HepG2 (cell line): ENCODE measurements around the gene NISCH. TPM values are rescaled to one million over a fixed set of nuclear protein-coding genes. Genes with fewer than 3 reads are reported as not detected.
A peak's percentile ranks its signal among the peaks of the same experiment; 100 is the strongest.

ENCODE experiments used
- ATAC-seq: fragments of 200-7000 bp; cut with Tn5 transposase; 3 replicates; pipeline ENCODE4 v1.9.1; 2020; ENCODE audit warnings: mild to moderate bottlenecking, moderate library complexity
- BruUV-seq: library from RNA; stranded (reverse); fragments of 400-500 nt; replicated peaks from 2 replicates; lab custom pipeline; 2021; lab: Mats Ljungman, UMichigan
- CTCF ChIA-PET: fragments of 300-600 bp; formaldehyde crosslinking; extraction: SDS; loops from one replicate; lab custom pipeline; 2021; ENCODE audit warnings: low total read pairs, inconsistent platforms, low intra/inter-chr PET ratio; lab: Yijun Ruan, JAX
- POLR2A ChIA-PET: fragments of 350-600 bp; sonication (Branson Sonifier 250); formaldehyde crosslinking; loops from one replicate; lab custom pipeline; 2020; ENCODE audit warnings: antibody characterized with exemption, inconsistent platforms; lab: Yijun Ruan, JAX
- DNase-seq: peaks from one replicate; pipeline ENCODE4 v3.0.0-alpha.2; 2015; ENCODE audit warnings: low spot score
- FAIRE-seq: peaks from 3 replicates; lab custom pipeline; 2011; peaks lifted over from hg19 to GRCh38; lab: Jason Lieb, UNC
- H2AFZ ChIP-seq: one replicate; pipeline ENCODE4 v1.6.1; 2011; ENCODE audit warnings: low read length, inconsistent platforms
- H3K27ac ChIP-seq: fragments of 300-600 bp; 3 replicates; pipeline ENCODE4 v1.8.0; 2011; ENCODE audit warnings: mixed run types, mild to moderate bottlenecking, mixed read lengths, low read length, inconsistent platforms; ENCODE audit not compliant: insufficient read depth; ENCODE audit errors: extremely low read length
- H3K27me3 ChIP-seq, 2 experiments: fragments of 200-600 bp in 1 of 2; 2 replicates in 1 of 2; 3 replicates in 1 of 2; pipeline versions ENCODE4 v1.6.0 to v1.8.0; 2011; ENCODE audit warnings: low read length in 2 of 2, mild to moderate bottlenecking in 2 of 2, moderate library complexity in 2 of 2, inconsistent platforms in 1 of 2; ENCODE audit not compliant: insufficient read depth in 2 of 2, control insufficient read depth in 1 of 2
- H3K36me3 ChIP-seq, 2 experiments: fragments of 200-600 bp in 1 of 2; replicated peaks in 1 of 2; 2 replicates in 1 of 2; 3 replicates in 1 of 2; pipeline versions ENCODE4 v1.5.1 to v1.8.0; 2011; ENCODE audit warnings: low read length in 2 of 2, inconsistent platforms in 1 of 2; ENCODE audit not compliant: insufficient read depth in 2 of 2, control insufficient read depth in 1 of 2
- H3K4me1 ChIP-seq: 2 replicates; pipeline ENCODE4 v1.5.1; 2012; ENCODE audit warnings: low read length, inconsistent platforms; ENCODE audit not compliant: insufficient read depth
- H3K4me2 ChIP-seq: 2 replicates; pipeline ENCODE4 v1.6.0; 2011; ENCODE audit warnings: low read depth, low read length, inconsistent platforms
- H3K4me3 ChIP-seq, 3 experiments: fragments of 200-600 bp in 1 of 3; sonication (generic), shearing (Covaris generic) in 1 of 3; replicated peaks in 1 of 3; 2 replicates each; pipeline ENCODE4 v1.5.1; 2011 to 2016; ENCODE audit warnings: low read length in 3 of 3, inconsistent platforms in 2 of 3, low read depth in 2 of 3, mild to moderate bottlenecking in 2 of 3, control low read depth in 1 of 3, mixed read lengths in 1 of 3; ENCODE audit not compliant: insufficient read depth in 1 of 3
- H3K79me2 ChIP-seq: one replicate; pipeline ENCODE4 v1.6.1; 2011; ENCODE audit warnings: low read length, inconsistent platforms; ENCODE audit not compliant: insufficient read depth
- H3K9ac ChIP-seq: 2 replicates; pipeline ENCODE4 v1.6.0; 2011; ENCODE audit warnings: mild to moderate bottlenecking, low read depth, low read length, inconsistent platforms; ENCODE audit not compliant: insufficient read depth
- H3K9me3 ChIP-seq: 2 replicates; pipeline ENCODE4 v1.5.1; 2012; ENCODE audit warnings: mild to moderate bottlenecking, low read length
- H4K20me1 ChIP-seq: 2 replicates; pipeline ENCODE4 v1.6.0; 2011; ENCODE audit warnings: inconsistent platforms, mild to moderate bottlenecking, low read length, moderate library complexity; ENCODE audit not compliant: insufficient read depth
- DMAP1 ChIP-seq: IDR thresholded peaks from 2 replicates; pipeline ENCODE4 v1.6.1; 2016
- FOXA3 ChIP-seq: IDR thresholded peaks from 2 replicates; pipeline ENCODE4 v1.6.1; 2016; ENCODE audit warnings: missing genetic modification reagents, missing compliant biosample characterization
- FOXO1 ChIP-seq: sonication (generic); formaldehyde crosslinking; IDR thresholded peaks from 2 replicates; pipeline ENCODE4 v1.4.0; 2020; ENCODE audit warnings: missing genetic modification reagents
- MLX ChIP-seq: IDR thresholded peaks from 2 replicates; pipeline ENCODE4 v1.6.1; 2016
- MTF1 ChIP-seq: sonication (generic); formaldehyde crosslinking; IDR thresholded peaks from 2 replicates; pipeline ENCODE4 v1.5.0; 2020; ENCODE audit warnings: missing genetic modification reagents
- NFE2L2 ChIP-seq: fragments of 150-350 bp; IDR thresholded peaks from 2 replicates; pipeline ENCODE4 v1.6.1; 2014; ENCODE audit warnings: low read length
- RNF2 ChIP-seq: fragments of 450-650 bp; conservative IDR thresholded peaks from 2 replicates; pipeline ENCODE4 v1.6.1; 2016; ENCODE audit warnings: low read depth
- SRSF4 ChIP-seq: fragments of 200-400 bp; formaldehyde crosslinking; IDR thresholded peaks from one replicate; pipeline ENCODE4 v1.6.1; 2018; ENCODE audit warnings: mild to moderate bottlenecking, low read depth, low read length, moderate library complexity; ENCODE audit not compliant: poor library complexity, severe bottlenecking
- TCF7L2 ChIP-seq: IDR thresholded peaks from 2 replicates; pipeline ENCODE4 v1.6.1; 2011; ENCODE audit warnings: mild to moderate bottlenecking, low read depth, low read length, moderate library complexity
- ZNF207 ChIP-seq: fragments of 450-650 bp; IDR thresholded peaks from 2 replicates; pipeline ENCODE4 v1.6.1; 2016; ENCODE audit warnings: antibody characterized with exemption, borderline replicate concordance
- ZNF335 ChIP-seq: sonication (generic); formaldehyde crosslinking; IDR thresholded peaks from 2 replicates; pipeline ENCODE4 v1.4.0; 2020; ENCODE audit warnings: missing genetic modification reagents
- ZNF615 ChIP-seq: sonication (generic); formaldehyde crosslinking; IDR thresholded peaks from 2 replicates; pipeline ENCODE4 v1.5.0; 2020; ENCODE audit warnings: mild to moderate bottlenecking, missing genetic modification reagents, borderline replicate concordance
- ZNF670 ChIP-seq: sonication (generic); formaldehyde crosslinking; IDR thresholded peaks from 2 replicates; pipeline ENCODE4 v1.8.0; 2022; ENCODE audit warnings: mild to moderate bottlenecking, missing genetic modification reagents, borderline replicate concordance
- ZNF678 ChIP-seq: sonication (generic); formaldehyde crosslinking; IDR thresholded peaks from 2 replicates; pipeline ENCODE4 v1.4.0; 2020; ENCODE audit warnings: mild to moderate bottlenecking, missing genetic modification reagents
- WGBS: methylation state at CpG from one replicate; pipeline ENCODE4 v1.1.6; 2017; ENCODE audit warnings: low lambda C conversion rate; 5-methylcytosine and 5-hydroxymethylcytosine counted together
- in situ Hi-C: cut with HindIII; loops from 2 replicates; pipeline ENCODE4 v1.10.0; 2017; ENCODE audit warnings: low pct_unique_long_range_greater_than_20kb; ENCODE audit not compliant: extremely low pct_ligation_motif_present
- intact Hi-C: fragments of 100-400 bp; cut with micrococcal nuclease; formaldehyde crosslinking; loops from one replicate; pipeline ENCODE4 v1.10.0; 2022; ENCODE audit not compliant: unreplicated experiment
- polyA plus RNA-seq, 8 experiments: library from polyadenylated mRNA; depleted of rRNA in 3 of 8; stranded (reverse) in 7 of 8; unstranded in 1 of 8; fragments of >200 nt; fragmentation: Illumina TruSeq in 4 of 8; extraction: Trizol in 4 of 8; gene quantifications; 2 replicates each; pipeline versions ENCODE4 v1.2.1 to v1.2.3, GENCODE V29; 2011 to 2016; ENCODE audit warnings: low read depth in 4 of 8, missing spikeins in 1 of 8, mixed read lengths in 1 of 8; ENCODE audit not compliant: insufficient read depth in 1 of 8
- total RNA-seq, 5 experiments: library from RNA; depleted of rRNA; stranded (reverse); fragments of >200 nt; fragmentation: Illumina TruSeq; extraction: Trizol; gene quantifications; 2 replicates each; pipeline ENCODE4 v1.2.3, GENCODE V29; 2016; ENCODE audit warnings: low read depth in 1 of 5

Gene NISCH
- total and polyA plus RNA-seq, 2 of the 13 experiments (the other 11 are each of a cell fraction or from before 2014, with no cell fraction given) = 27.0 to 47.6 TPM

GRCh38 chr3:52458770-52459545 lies 3.6 kb downstream of the NISCH start:
- TSS peak; percentile 38 for BruUV-seq
- in situ Hi-C loops = loop anchor here (10.0 kb wide), 1 partner anchor 226 kb away; the partner anchor contains the start of genes GNL3 and PBRM1

More at GRCh38 chr3:52458770-52459545, 3.6 kb downstream of the NISCH start:
- no peak for FAIRE-seq
- Histone ChIP-seq H3K79me2 (peaks cover 23% of the 10 kb centered on the region), H3K9ac (no peak overlapping the region), H2AFZ (no peak overlapping the region)
- CTCF ChIA-PET = no interaction called here
- TF ChIP-seq ZNF678 (CRISPR knock-in tag) (no peak), ZNF335 (CRISPR knock-in tag) (no peak), NFE2L2 (no peak), RNF2 (no peak), ZNF615 (CRISPR knock-in tag) (no peak), FOXA3 (no peak), FOXO1 (CRISPR knock-in tag) (no peak), TCF7L2 (no peak), MLX (CRISPR knock-in tag) (no peak), ZNF207 (no peak), MTF1 (CRISPR knock-in tag) (no peak), ZNF670 (CRISPR knock-in tag) (no peak), SRSF4 (no peak), DMAP1 (CRISPR knock-in tag) (no peak)
- TF ChIP-seq, all 625 proteins: peak for 0
- Histone ChIP-seq H3K4me2 (no peak overlapping the region), H3K4me1 (peaks cover 30% of the 10 kb centered on the region), H3K9me3 (no peaks in the 10 kb centered on the region), H3K4me3 (no peak overlapping the region), H4K20me1 (no peaks in the 10 kb centered on the region), H3K27ac (no peak overlapping the region), H3K36me3 (peaks cover 9 to 39% of the 10 kb centered on the region in 2 experiments; a peak in 4 of 5 replicates), H3K27me3 (no peaks in the 10 kb centered on the region; a peak in 1 of 5 replicates)
- DNase-seq (no peak), ATAC-seq (no peak)
- POLR2A ChIA-PET = no interaction called here
- 96% methylated on average over 14 of the region's 14 CpGs for WGBS
- intact Hi-C loops = no loop called here
